ENCODE data around the gene PDHX.
A peak's percentile ranks its signal among the peaks of the same experiment; 100 is the strongest.

Gene PDHX

GRCh38 chr11:34986883-34987520, 70.6 kb downstream of the PDHX start:
- Mint-ChIP-seq H3K27me3 (no peaks in the 10 kb centered on the region), H3K36me3 (peaks cover 58% of the 10 kb centered on the region), H3K27ac (no peak overlapping the region), H3K4me1 (peaks cover 10% of the 10 kb centered on the region), H3K4me3 (no peak overlapping the region), H3K9me3 (no peaks in the 10 kb centered on the region)
- ATAC-seq: no peak

- Mint-ChIP-seq H3K9me3 (no peaks in the 10 kb centered on the region), H3K4me3 (no peak overlapping the region), H3K4me1 (peaks cover 10% of the 10 kb centered on the region), H3K27me3 (no peaks in the 10 kb centered on the region), H3K36me3 (peaks cover 52% of the 10 kb centered on the region), H3K27ac (no peak overlapping the region)
- no peak for ATAC-seq
Measured at GRCh38 chr11:34987617-34988016, 71.2 kb downstream of the PDHX start.

GRCh38 chr11:34988294-34989255, 72.2 kb downstream of the PDHX start:
- Mint-ChIP-seq H3K4me1 (peaks cover 10% of the 10 kb centered on the region), H3K27ac (no peak overlapping the region), H3K4me3 (no peak overlapping the region), H3K27me3 (no peaks in the 10 kb centered on the region), H3K36me3 (peaks cover 52% of the 10 kb centered on the region), H3K9me3 (no peaks in the 10 kb centered on the region)
- no peak for ATAC-seq

GRCh38 chr11:34990916-34991315, 74.5 kb downstream of the PDHX start:
- H3K27ac Mint-ChIP-seq: no peak overlapping the region
- ATAC-seq: no peak
- H3K4me3 Mint-ChIP-seq: no peak overlapping the region
- peaks cover 37% of the 10 kb centered on the region for H3K36me3 Mint-ChIP-seq
- peaks cover 10% of the 10 kb centered on the region for H3K4me1 Mint-ChIP-seq
- no peaks in the 10 kb centered on the region for H3K9me3 Mint-ChIP-seq
- no peaks in the 10 kb centered on the region for H3K27me3 Mint-ChIP-seq

GRCh38 chr11:34994854-34995253, 78.4 kb downstream of the PDHX start:
- Mint-ChIP-seq H3K27ac (no peak overlapping the region), H3K27me3 (no peaks in the 10 kb centered on the region), H3K4me1 (peaks cover 16% of the 10 kb centered on the region), H3K9me3 (no peaks in the 10 kb centered on the region), H3K36me3 (peaks cover 12% of the 10 kb centered on the region), H3K4me3 (no peak overlapping the region)
- no peak for ATAC-seq

- no peak overlapping the region for H3K4me3 Mint-ChIP-seq
- H3K27me3 Mint-ChIP-seq: no peaks in the 10 kb centered on the region
- H3K4me1 Mint-ChIP-seq: peaks cover 22% of the 10 kb centered on the region
- no peak for ATAC-seq
- H3K9me3 Mint-ChIP-seq: no peaks in the 10 kb centered on the region
- H3K36me3 Mint-ChIP-seq: peaks cover 8% of the 10 kb centered on the region
- H3K27ac Mint-ChIP-seq: no peak overlapping the region
Measured at GRCh38 chr11:34996958-34997357, 80.5 kb downstream of the PDHX start.

GRCh38 chr11:34997952-34998528, 81.6 kb downstream of the PDHX start:
- peaks cover 6% of the 10 kb centered on the region for H3K36me3 Mint-ChIP-seq
- peak overlapping the region; percentile 50 for H3K27ac Mint-ChIP-seq
- ATAC-seq: no peak
- peak overlapping the region; percentile 11 for H3K4me3 Mint-ChIP-seq
- no peaks in the 10 kb centered on the region for H3K9me3 Mint-ChIP-seq
- peaks cover 23% of the 10 kb centered on the region for H3K4me1 Mint-ChIP-seq
- no peaks in the 10 kb centered on the region for H3K27me3 Mint-ChIP-seq

GRCh38 chr11:34999453-34999852, 83.0 kb downstream of the PDHX start:
- Mint-ChIP-seq H3K9me3 (no peaks in the 10 kb centered on the region), H3K36me3 (no peaks in the 10 kb centered on the region), H3K27me3 (no peaks in the 10 kb centered on the region), H3K27ac (peak overlapping the region; percentile 51), H3K4me1 (peaks cover 31% of the 10 kb centered on the region), H3K4me3 (no peak overlapping the region)
- ATAC-seq: no peak

- H3K4me1 Mint-ChIP-seq: peaks cover 46% of the 10 kb centered on the region
- no peak overlapping the region for H3K27ac Mint-ChIP-seq
- no peak for ATAC-seq
Measured at GRCh38 chr11:35003186-35003585, 86.8 kb downstream of the PDHX start.

GRCh38 chr11:35003658-35004057, 87.2 kb downstream of the PDHX start:
- no peaks in the 10 kb centered on the region for H3K9me3 Mint-ChIP-seq
- no peak for ATAC-seq

More at GRCh38 chr11:35003186-35003585, 86.8 kb downstream of the PDHX start:
- Mint-ChIP-seq H3K36me3 (no peaks in the 10 kb centered on the region), H3K27me3 (no peaks in the 10 kb centered on the region), H3K4me3 (no peak overlapping the region), H3K9me3 (no peaks in the 10 kb centered on the region)

GRCh38 chr11:35005141-35005780, 88.8 kb downstream of the PDHX start:
- Mint-ChIP-seq H3K27me3 (no peaks in the 10 kb centered on the region), H3K27ac (no peak overlapping the region), H3K9me3 (no peaks in the 10 kb centered on the region), H3K4me1 (peaks cover 45% of the 10 kb centered on the region), H3K36me3 (no peaks in the 10 kb centered on the region), H3K4me3 (no peak overlapping the region)
- ATAC-seq: no peak

More at GRCh38 chr11:35003658-35004057, 87.2 kb downstream of the PDHX start:
- no peaks in the 10 kb centered on the region for H3K36me3 Mint-ChIP-seq
- no peaks in the 10 kb centered on the region for H3K27me3 Mint-ChIP-seq
- H3K4me3 Mint-ChIP-seq: no peak overlapping the region
- no peak overlapping the region for H3K27ac Mint-ChIP-seq
- H3K4me1 Mint-ChIP-seq: peaks cover 45% of the 10 kb centered on the region

GRCh38 chr11:35006389-35007128, 90.1 kb downstream of the PDHX start:
- Mint-ChIP-seq H3K4me3 (no peak overlapping the region), H3K36me3 (no peaks in the 10 kb centered on the region), H3K9me3 (no peaks in the 10 kb centered on the region), H3K27me3 (no peaks in the 10 kb centered on the region), H3K4me1 (peaks cover 43% of the 10 kb centered on the region), H3K27ac (peak overlapping the region; percentile 25)
- ATAC-seq: peak; percentile 97

GRCh38 chr11:35007277-35007676, 90.9 kb downstream of the PDHX start:
- H3K4me1 Mint-ChIP-seq: peaks cover 48% of the 10 kb centered on the region
- peak overlapping the region; percentile 25 for H3K27ac Mint-ChIP-seq
- no peaks in the 10 kb centered on the region for H3K9me3 Mint-ChIP-seq
- H3K36me3 Mint-ChIP-seq: no peaks in the 10 kb centered on the region
- H3K27me3 Mint-ChIP-seq: no peaks in the 10 kb centered on the region
- ATAC-seq: peak; percentile 49
- H3K4me3 Mint-ChIP-seq: no peak overlapping the region

- H3K9me3 Mint-ChIP-seq: no peaks in the 10 kb centered on the region
- H3K4me1 Mint-ChIP-seq: peaks cover 59% of the 10 kb centered on the region
- H3K27me3 Mint-ChIP-seq: no peaks in the 10 kb centered on the region
- no peak overlapping the region for H3K4me3 Mint-ChIP-seq
- H3K27ac Mint-ChIP-seq: no peak overlapping the region
- H3K36me3 Mint-ChIP-seq: no peaks in the 10 kb centered on the region
- no peak for ATAC-seq
Measured at GRCh38 chr11:35009191-35009943, 92.9 kb downstream of the PDHX start.

Data from stimulated activated memory B cell treated with anti-CD40 and anti-IgM and Interleukin-4, amounts not matched to agents 10 μg/mL and 1 μg/mL and 100 μg/mL, for 72 hours (primary cell).